ENCODE measurements around the gene ZIC1.

DNA sequence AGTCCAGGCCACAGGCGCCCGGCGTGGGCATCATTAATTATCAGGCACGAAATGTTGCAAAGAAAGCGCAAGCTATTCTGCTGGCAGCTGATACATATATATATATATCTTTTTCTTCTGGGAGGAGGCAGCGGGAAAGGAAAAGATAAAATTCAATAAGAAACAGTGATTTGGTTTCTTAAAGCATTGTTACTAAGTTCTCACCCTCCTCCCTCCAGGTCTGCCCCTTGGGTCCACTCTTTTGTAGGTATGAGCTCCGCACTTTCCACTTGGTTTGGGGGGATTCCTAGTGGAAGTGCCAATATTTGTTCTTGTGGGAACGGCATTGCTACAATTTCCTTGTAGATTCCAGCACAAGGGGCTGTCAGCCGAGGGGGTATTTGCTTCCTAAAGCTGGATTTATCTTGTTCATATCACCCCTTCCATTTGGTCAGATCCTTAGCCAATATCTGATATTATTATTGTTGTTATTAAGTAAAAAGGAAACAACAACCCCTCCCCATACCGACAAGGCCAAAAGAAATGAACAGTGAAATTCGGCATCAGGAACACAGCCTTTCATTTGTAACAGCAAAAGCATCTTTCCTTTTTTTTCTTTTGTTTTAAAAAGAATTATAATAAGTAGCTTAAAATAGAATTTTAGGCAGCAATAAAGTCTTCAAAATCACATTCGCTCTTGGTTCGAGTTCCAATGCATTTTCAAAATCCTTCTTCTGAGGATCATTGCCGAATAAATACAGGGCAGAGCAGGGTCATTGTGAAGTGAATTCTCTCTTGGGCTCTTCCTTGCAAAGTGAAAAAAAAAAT, 15.6 kb downstream of the ZIC1 start:
- TF ChIP-seq, protein P1, sequence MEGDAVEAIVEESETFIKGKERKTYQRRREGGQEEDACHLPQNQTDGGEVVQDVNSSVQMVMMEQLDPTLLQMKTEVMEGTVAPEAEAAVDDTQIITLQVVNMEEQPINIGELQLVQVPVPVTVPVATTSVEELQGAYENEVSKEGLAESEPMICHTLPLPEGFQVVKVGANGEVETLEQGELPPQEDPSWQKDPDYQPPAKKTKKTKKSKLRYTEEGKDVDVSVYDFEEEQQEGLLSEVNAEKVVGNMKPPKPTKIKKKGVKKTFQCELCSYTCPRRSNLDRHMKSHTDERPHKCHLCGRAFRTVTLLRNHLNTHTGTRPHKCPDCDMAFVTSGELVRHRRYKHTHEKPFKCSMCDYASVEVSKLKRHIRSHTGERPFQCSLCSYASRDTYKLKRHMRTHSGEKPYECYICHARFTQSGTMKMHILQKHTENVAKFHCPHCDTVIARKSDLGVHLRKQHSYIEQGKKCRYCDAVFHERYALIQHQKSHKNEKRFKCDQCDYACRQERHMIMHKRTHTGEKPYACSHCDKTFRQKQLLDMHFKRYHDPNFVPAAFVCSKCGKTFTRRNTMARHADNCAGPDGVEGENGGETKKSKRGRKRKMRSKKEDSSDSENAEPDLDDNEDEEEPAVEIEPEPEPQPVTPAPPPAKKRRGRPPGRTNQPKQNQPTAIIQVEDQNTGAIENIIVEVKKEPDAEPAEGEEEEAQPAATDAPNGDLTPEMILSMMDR (IDR thresholded peaks at IDR 0.05; ENCODE audit: low read length): no peak
- TF ChIP-seq EZH2phosphoT487 (IDR thresholded peaks at IDR 0.05; ENCODE audit: low read length): no peak

Data from MM.1S (cell line).